ENCODE results near the gene METTL23. TPM values are rescaled to one million over a fixed set of nuclear protein-coding genes. Genes with fewer than 3 reads are reported as not detected.

METTL23 gene
- total RNA-seq, 1 donor from 2014 or later: 24.3 TPM

DNA sequence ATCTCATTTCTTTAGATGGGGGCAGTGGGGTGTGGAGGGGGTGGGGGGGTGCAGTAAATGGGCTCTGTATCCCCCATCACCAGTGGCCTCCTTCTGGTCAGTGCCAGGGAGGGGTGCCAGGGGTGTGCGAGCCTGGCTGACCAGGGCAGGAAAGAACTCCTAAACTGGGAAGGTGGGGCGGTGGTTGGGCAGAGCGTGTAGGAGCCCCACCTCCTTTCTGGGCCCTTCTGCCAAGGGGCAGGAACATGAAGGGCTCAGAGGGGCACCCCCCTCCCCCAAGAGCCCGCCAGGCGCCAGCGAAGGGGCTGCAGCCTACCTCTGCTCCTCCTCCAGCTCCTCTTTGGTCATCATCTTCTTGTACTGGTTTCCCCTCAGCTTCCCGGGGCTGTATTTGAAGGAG lies 41.9 kb upstream of the METTL23 start:
- Mint-ChIP-seq H3K36me3 (ENCODE audit: unreplicated experiment) (no peaks in the 10 kb centered on the region), H3K4me3 (ENCODE audit: unreplicated experiment) (no peak overlapping the region), H3K27me3 (ENCODE audit: unreplicated experiment) (peaks cover 11% of the 10 kb centered on the region), H3K9me3 (ENCODE audit: unreplicated experiment) (peaks cover 11% of the 10 kb centered on the region), H3K4me1 (ENCODE audit: low read depth, unreplicated experiment) (peaks cover 46% of the 10 kb centered on the region), H3K27ac (ENCODE audit: unreplicated experiment) (no peak overlapping the region)
- TF ChIP-seq CTCF (IDR thresholded peaks at IDR 0.05; ENCODE audit: partially characterized antibody, unreplicated experiment): no peak
- DNase-seq: no peak

GRCh38 chr17:76685366-76685765 lies 41.3 kb upstream of the METTL23 start:
- H3K9me3 Mint-ChIP-seq (ENCODE audit: unreplicated experiment): peaks cover 11% of the 10 kb centered on the region
- TF ChIP-seq CTCF (IDR thresholded peaks at IDR 0.05; ENCODE audit: partially characterized antibody, unreplicated experiment): no peak
- H3K27ac Mint-ChIP-seq (ENCODE audit: unreplicated experiment): peak overlapping the region; percentile 28
- no peak for DNase-seq
- H3K36me3 Mint-ChIP-seq (ENCODE audit: unreplicated experiment): no peaks in the 10 kb centered on the region
- H3K4me1 Mint-ChIP-seq (ENCODE audit: low read depth, unreplicated experiment): peaks cover 46% of the 10 kb centered on the region
- H3K27me3 Mint-ChIP-seq (ENCODE audit: unreplicated experiment): peaks cover 11% of the 10 kb centered on the region
- H3K4me3 Mint-ChIP-seq (ENCODE audit: unreplicated experiment): no peak overlapping the region

DNA sequence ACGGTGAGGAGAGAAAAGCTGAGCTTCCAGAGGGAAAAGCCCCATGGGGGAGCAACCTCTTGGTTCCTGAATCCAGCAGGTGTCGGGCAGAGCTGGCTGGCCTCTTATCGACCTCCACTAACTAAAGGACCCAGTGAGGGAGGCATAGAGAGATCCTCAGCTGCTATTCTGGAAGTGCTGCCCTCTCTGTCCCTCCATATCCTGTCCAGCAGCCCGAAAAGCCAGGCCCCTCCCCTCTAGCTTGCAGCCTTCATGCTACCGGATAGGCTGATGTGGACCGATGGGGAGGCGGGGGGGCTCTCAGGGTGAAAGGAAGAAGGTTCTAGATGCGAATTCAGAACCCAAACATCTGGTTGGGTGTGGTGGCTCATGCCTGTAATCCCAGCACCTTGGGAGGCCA lies 40.8 kb upstream of the METTL23 start:
- no peak for TF ChIP-seq CTCF (IDR thresholded peaks at IDR 0.05; ENCODE audit: partially characterized antibody, unreplicated experiment)
- H3K4me3 Mint-ChIP-seq (ENCODE audit: unreplicated experiment): no peak overlapping the region
- peaks cover 11% of the 10 kb centered on the region for H3K27me3 Mint-ChIP-seq (ENCODE audit: unreplicated experiment)
- H3K9me3 Mint-ChIP-seq (ENCODE audit: unreplicated experiment): peaks cover 11% of the 10 kb centered on the region
- DNase-seq: no peak
- H3K27ac Mint-ChIP-seq (ENCODE audit: unreplicated experiment): no peak overlapping the region
- peaks cover 48% of the 10 kb centered on the region for H3K4me1 Mint-ChIP-seq (ENCODE audit: low read depth, unreplicated experiment)
- no peaks in the 10 kb centered on the region for H3K36me3 Mint-ChIP-seq (ENCODE audit: unreplicated experiment)

GRCh38 chr17:76686538-76687297 lies 39.9 kb upstream of the METTL23 start:
- Mint-ChIP-seq H3K4me3 (ENCODE audit: unreplicated experiment) (peak overlapping the region; percentile 73), H3K27me3 (ENCODE audit: unreplicated experiment) (peaks cover 8% of the 10 kb centered on the region), H3K9me3 (ENCODE audit: unreplicated experiment) (peaks cover 11% of the 10 kb centered on the region), H3K4me1 (ENCODE audit: low read depth, unreplicated experiment) (peaks cover 47% of the 10 kb centered on the region), H3K36me3 (ENCODE audit: unreplicated experiment) (no peaks in the 10 kb centered on the region), H3K27ac (ENCODE audit: unreplicated experiment) (peak overlapping the region; percentile 62)
- no peak for DNase-seq
- no peak for TF ChIP-seq CTCF (IDR thresholded peaks at IDR 0.05; ENCODE audit: partially characterized antibody, unreplicated experiment)
